Tibial nerve (tissue), 4 donors: ENCODE measurements around the gene MED12L. TPM values are rescaled to one million over a fixed set of nuclear protein-coding genes. Genes with fewer than 3 reads are reported as not detected.

ENCODE experiments used
- DNase-seq, 2 donors: peaks; one replicate each; pipeline ENCODE4 v3.0.0-alpha.2; 2019; ENCODE audit warnings: low spot score in 2 of 2
- H3K27ac ChIP-seq, 4 donors: fragments of 200-600 bp; sonication (generic) in 3 of 4; one replicate each; pipeline ENCODE4 v1.5.1; 2017 to 2019; ENCODE audit warnings: mild to moderate bottlenecking in 1 of 4
- H3K27me3 ChIP-seq, 2 donors: fragments of 200-600 bp; sonication (generic) in 1 of 2; one replicate each; pipeline versions ENCODE4 v1.5.1 to v1.6.0; 2017 to 2019
- H3K36me3 ChIP-seq, 3 donors: fragments of 200-600 bp; sonication (generic); one replicate each; pipeline ENCODE4 v1.5.1; 2018 to 2019
- H3K4me1 ChIP-seq, 4 donors: fragments of 200-600 bp; sonication (generic) in 3 of 4; one replicate each; pipeline ENCODE4 v1.5.1; 2017 to 2019
- H3K4me3 ChIP-seq, 4 donors: fragments of 200-600 bp; sonication (generic) in 3 of 4; one replicate each; pipeline ENCODE4 v1.5.1; 2017 to 2019; ENCODE audit warnings: mild to moderate bottlenecking in 1 of 4, moderate library complexity in 1 of 4
- H3K9me3 ChIP-seq, 4 donors: fragments of 200-600 bp; sonication (generic) in 3 of 4; one replicate each; pipeline ENCODE4 v1.5.1; 2017 to 2019
- CTCF ChIP-seq, 5 experiments: fragments of 200-600 bp in 3 of 5; fragments of 450-650 bp in 2 of 5; sonication (generic) in 3 of 5; IDR thresholded peaks; one replicate each; pipeline ENCODE4 v1.5.1; 2016 to 2019; ENCODE audit warnings: antibody characterized with exemption in 5 of 5, mild to moderate bottlenecking in 3 of 5, moderate library complexity in 2 of 5
- EP300 ChIP-seq, 2 donors: sonication (generic); formaldehyde crosslinking; IDR thresholded peaks; one replicate each; pipeline ENCODE4 v1.6.1; 2017; ENCODE audit warnings: antibody characterized with exemption in 2 of 2, mild to moderate bottlenecking in 1 of 2
- POLR2A ChIP-seq, 2 donors: fragments of 450-650 bp; IDR thresholded peaks; one replicate each; pipeline ENCODE4 v1.6.1; 2017; ENCODE audit warnings: antibody characterized with exemption in 2 of 2, mild to moderate bottlenecking in 2 of 2, moderate library complexity in 2 of 2
- WGBS, 2 donors: methylation state at CpG; one replicate each; pipeline ENCODE4 v1.1.5; 2018; 5-methylcytosine and 5-hydroxymethylcytosine counted together
- total RNA-seq, 4 donors: library from RNA; depleted of rRNA; stranded (reverse); fragments of >200 nt; gene quantifications; one replicate each; pipeline ENCODE4 v1.1.0, GENCODE V29; 2016

MED12L gene
- total RNA-seq, 4 donors from 2014 or later: 1.2 to 5.9 (median 2.4) TPM

DNA sequence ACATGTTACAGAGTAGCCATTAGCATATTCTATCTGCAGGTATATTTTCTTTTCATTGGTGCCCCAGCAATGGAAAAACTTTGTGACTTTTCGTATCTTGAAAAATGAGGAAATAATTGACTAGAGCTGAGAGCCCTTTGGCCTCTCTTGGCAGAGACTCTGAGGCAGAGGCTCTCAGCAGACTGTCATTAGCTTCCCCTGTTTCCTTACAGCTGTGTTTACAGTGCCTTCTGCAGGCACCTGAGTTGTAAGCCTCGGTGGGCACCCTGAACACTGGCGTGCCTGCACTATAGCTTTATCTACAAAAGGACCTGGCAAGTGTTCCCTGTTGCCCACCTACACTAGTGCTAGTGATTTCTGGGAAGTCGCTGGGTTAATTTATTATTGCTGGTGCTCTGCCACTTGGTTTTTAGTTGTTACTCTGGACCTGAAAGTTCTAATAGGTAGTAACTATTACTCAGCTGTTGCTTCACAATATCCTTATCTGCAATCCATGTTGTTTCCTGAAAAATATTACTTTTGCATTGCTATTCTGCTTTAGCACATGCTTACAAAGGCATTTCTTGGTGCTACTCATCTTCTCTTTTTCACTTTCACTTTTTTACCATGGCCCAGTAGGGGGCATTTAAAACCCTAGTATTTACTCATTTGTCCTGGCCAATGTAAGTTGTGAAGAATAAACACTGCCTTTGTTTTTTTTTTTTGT, 125.4 kb downstream of the MED12L start:
- WGBS, 2 donors: 43 to 44% methylated on average over 4 of the region's 4 CpGs
- Histone ChIP-seq H3K9me3 (no peaks in the 10 kb centered on the region), H3K27me3 (no peaks in the 10 kb centered on the region), H3K4me1 (peaks cover 0 to 4% (median 0%) of the 10 kb centered on the region in 4 donors), H3K27ac (no peak overlapping the region), H3K36me3 (no peaks in the 10 kb centered on the region), H3K4me3 (no peak overlapping the region)
- no peak for DNase-seq
- no peak for TF ChIP-seq EP300 (IDR thresholded peaks at IDR 0.05)
- no peak for TF ChIP-seq POLR2A (IDR thresholded peaks at IDR 0.05)
- TF ChIP-seq CTCF (IDR thresholded peaks at IDR 0.05): no peak

- H3K4me1 ChIP-seq: peaks cover 0 to 7% (median 0%) of the 10 kb centered on the region in 4 donors
- no peak overlapping the region for H3K27ac ChIP-seq
- H3K9me3 ChIP-seq: no peaks in the 10 kb centered on the region
- WGBS, 2 donors: 66 to 74% methylated on average over 4 of the region's 4 CpGs
- no peak for DNase-seq
- no peak overlapping the region for H3K4me3 ChIP-seq
- H3K27me3 ChIP-seq: no peaks in the 10 kb centered on the region
- no peaks in the 10 kb centered on the region for H3K36me3 ChIP-seq
- TF ChIP-seq EP300 (IDR thresholded peaks at IDR 0.05) (no peak), POLR2A (IDR thresholded peaks at IDR 0.05) (no peak), CTCF (IDR thresholded peaks at IDR 0.05) (no peak)
These were observed 127.7 kb downstream of the MED12L start for GRCh38 chr3:151213151-151213550.

GRCh38 chr3:151213881-151214280, 128.4 kb downstream of the MED12L start:
- WGBS, 2 donors: 90 to 93% methylated on average over 5 of the region's 5 CpGs
- TF ChIP-seq EP300 (IDR thresholded peaks at IDR 0.05): no peak
- no peak for TF ChIP-seq CTCF (IDR thresholded peaks at IDR 0.05)
- no peak for TF ChIP-seq POLR2A (IDR thresholded peaks at IDR 0.05)
- no peak for DNase-seq
- H3K36me3 ChIP-seq: no peaks in the 10 kb centered on the region
- no peaks in the 10 kb centered on the region for H3K27me3 ChIP-seq
- no peak overlapping the region for H3K4me3 ChIP-seq
- H3K4me1 ChIP-seq: peaks cover 0 to 7% (median 0%) of the 10 kb centered on the region in 4 donors
- no peak overlapping the region for H3K27ac ChIP-seq
- H3K9me3 ChIP-seq: no peaks in the 10 kb centered on the region

DNA sequence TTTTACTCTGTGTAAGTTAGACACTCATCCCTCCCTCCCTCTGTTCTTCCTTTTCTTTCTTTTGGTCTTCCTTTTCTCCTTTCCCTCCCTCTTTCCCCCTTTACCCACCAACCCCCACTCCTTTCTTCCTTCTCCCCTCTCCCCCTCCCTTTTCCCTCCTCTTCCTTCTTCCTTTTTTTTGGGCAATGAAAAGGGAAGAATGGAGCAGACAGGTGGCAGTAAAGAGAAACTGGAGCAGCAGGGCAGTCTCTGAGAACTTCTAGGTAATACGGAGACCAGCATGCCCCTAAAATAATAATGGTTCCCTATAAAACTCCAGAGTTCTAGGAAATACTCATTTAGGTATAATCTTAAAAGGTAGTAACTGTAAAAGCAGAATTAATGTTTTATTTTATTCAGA, 129.0 kb downstream of the MED12L start:
- Histone ChIP-seq H3K4me1 (peaks cover 0 to 7% (median 0%) of the 10 kb centered on the region in 4 donors), H3K4me3 (no peak overlapping the region), H3K9me3 (no peaks in the 10 kb centered on the region), H3K27me3 (no peaks in the 10 kb centered on the region), H3K36me3 (no peaks in the 10 kb centered on the region), H3K27ac (no peak overlapping the region)
- DNase-seq: no peak
- no peak for TF ChIP-seq CTCF (IDR thresholded peaks at IDR 0.05)
- 80 to 83% methylated on average over 1 of the region's 1 CpG for WGBS, 2 donors

- 86 to 88% methylated on average over 3 of the region's 3 CpGs for WGBS, 2 donors
- no peak for TF ChIP-seq POLR2A (IDR thresholded peaks at IDR 0.05)
- no peak for TF ChIP-seq CTCF (IDR thresholded peaks at IDR 0.05)
- TF ChIP-seq EP300 (IDR thresholded peaks at IDR 0.05): no peak
These were observed 131.5 kb downstream of the MED12L start for GRCh38 chr3:151216641-151217607.

More at GRCh38 chr3:151216641-151217607, 131.5 kb downstream of the MED12L start:
- Histone ChIP-seq H3K27me3 (no peaks in the 10 kb centered on the region), H3K4me1 (peaks cover 0 to 3% (median 0%) of the 10 kb centered on the region in 4 donors), H3K9me3 (no peaks in the 10 kb centered on the region), H3K36me3 (peaks cover 0 to 2% (median 0%) of the 10 kb centered on the region in 3 donors), H3K27ac (no peak overlapping the region), H3K4me3 (no peak overlapping the region)
- no peak for DNase-seq
